ENCODE results near the gene HERPUD2.

- TF ChIP-seq EZH2 (IDR thresholded peaks at IDR 0.05; ENCODE audit: insufficient read depth, poor library complexity, severe bottlenecking) (no peak), EZH2phosphoT487 (IDR thresholded peaks at IDR 0.05; ENCODE audit: insufficient read depth, low read depth) (no peak)
These were observed 37.8 kb downstream of the HERPUD2 start for GRCh38 chr7:35657125-35657524.
